Stomach (tissue), 9 donors: ENCODE data around the gene DDX51. TPM values are rescaled to one million over a fixed set of nuclear protein-coding genes. Genes with fewer than 3 reads are reported as not detected.

Experiments
- DNase-seq, 2 donors: peaks; one replicate each; pipeline versions ENCODE4 v3.0.0 to v3.0.0-alpha.2; 2013 to 2019
- H3K27ac ChIP-seq, 5 donors: fragments of 200-600 bp in 4 of 5; sonication (generic) in 4 of 5; one replicate each; pipeline ENCODE4 v1.5.1; 2013 to 2019; ENCODE audit warnings: mild to moderate bottlenecking in 1 of 5, moderate library complexity in 1 of 5
- H3K27me3 ChIP-seq, 3 donors: fragments of 200-600 bp; sonication (generic); one replicate each; pipeline ENCODE4 v1.5.1; 2017 to 2019; ENCODE audit warnings: mixed run types in 1 of 3
- H3K36me3 ChIP-seq, 4 donors: fragments of 200-600 bp; sonication (generic); 1 replicate in 3 of 4; 2 replicates in 1 of 4; pipeline ENCODE4 v1.5.1; 2016 to 2019
- H3K4me1 ChIP-seq, 4 donors: fragments of 200-600 bp; sonication (generic); one replicate each; pipeline ENCODE4 v1.5.1; 2016 to 2019
- H3K4me3 ChIP-seq, 4 donors: fragments of 200-600 bp; sonication (generic) in 3 of 4; one replicate each; pipeline ENCODE4 v1.5.1; 2016 to 2019; ENCODE audit warnings: mild to moderate bottlenecking in 1 of 4
- H3K9me3 ChIP-seq, 4 donors: fragments of 200-600 bp; sonication (generic); one replicate each; pipeline ENCODE4 v1.5.1; 2016 to 2019
- CTCF ChIP-seq, 7 experiments: fragments of 450-650 bp in 4 of 7; fragments of 200-600 bp in 3 of 7; sonication (generic) in 3 of 7; IDR thresholded peaks; one replicate each; pipeline ENCODE4 v1.5.1; 2016 to 2019; ENCODE audit warnings: antibody characterized with exemption in 7 of 7, control low read depth in 2 of 7, mild to moderate bottlenecking in 1 of 7
- EP300 ChIP-seq: sonication (generic); formaldehyde crosslinking; IDR thresholded peaks from one replicate; pipeline ENCODE4 v1.6.1; 2017; ENCODE audit warnings: antibody characterized with exemption
- POLR2A ChIP-seq, 4 donors: fragments of 450-650 bp; IDR thresholded peaks; one replicate each; pipeline ENCODE4 v1.6.1; 2016; ENCODE audit warnings: antibody characterized with exemption in 4 of 4, control low read depth in 2 of 4, mild to moderate bottlenecking in 1 of 4, moderate library complexity in 1 of 4
- POLR2AphosphoS5 ChIP-seq, 3 donors: sonication (generic); formaldehyde crosslinking; IDR thresholded peaks; one replicate each; pipeline ENCODE4 v1.6.1; 2016; ENCODE audit warnings: antibody characterized with exemption in 3 of 3
- WGBS, 5 donors: extraction: QIAGEN DNeasy Blood & Tissue Kit in 3 of 5; methylation state at CpG; one replicate each; pipeline versions ENCODE4 v1.1.5 to v1.1.7; 2013 to 2018; 5-methylcytosine and 5-hydroxymethylcytosine counted together
- intact Hi-C: fragments of 100-400 bp; cut with DNase I; formaldehyde crosslinking; loops from one replicate; pipeline ENCODE4 v1.15.1; 2023; ENCODE audit warnings: low total_unique reads
- polyA plus RNA-seq, 3 donors: library from polyadenylated mRNA; stranded (reverse); fragments of 200-250 nt; gene quantifications; one replicate each; pipeline ENCODE4 v1.2.3, GENCODE V29; 2013
- total RNA-seq, 5 donors: library from RNA; depleted of rRNA; stranded (reverse); fragments of >200 nt; gene quantifications; one replicate each; pipeline versions ENCODE4 v1.1.0 to v1.2.3, GENCODE V29; 2014 to 2016
- donor health status: healthy with polysubstance abuse.
- donor health status: Bipolar disorder and iron deficiency.
- donor health status: healthy.

The DDX51 gene
- total and polyA plus RNA-seq, 8 donors: 6.6 to 69.5 (median 13.2) TPM

- DNase-seq: no peak
- H3K36me3 ChIP-seq: peaks cover 25 to 66% (median 60%) of the 10 kb centered on the region in 4 donors
- intact Hi-C loops: no loop called here
Measured at GRCh38 chr12:132144810-132145168, 670 bp upstream of the DDX51 start.

GRCh38 chr12:132143336-132144071, 615 bp downstream of the DDX51 start:
- peak overlapping the region in 4 of 5 donors; percentile 60 to 95 (median 94) for H3K27ac ChIP-seq
- H3K4me1 ChIP-seq: peaks cover 19 to 48% (median 36%) of the 10 kb centered on the region in 4 donors
- no peak for TF ChIP-seq CTCF (IDR thresholded peaks at IDR 0.05)
- DNase-seq: no peak
- intact Hi-C loops: no loop called here
- WGBS, 5 donors: 1 to 4% (median 1%) methylated on average over 33 to 82 of the region's 82 CpGs
- H3K36me3 ChIP-seq: peaks cover 36 to 71% (median 68%) of the 10 kb centered on the region in 4 donors
- H3K27me3 ChIP-seq: no peaks in the 10 kb centered on the region
- peak overlapping the region; percentile 94 to 99 (median 99) for H3K4me3 ChIP-seq
- no peaks in the 10 kb centered on the region for H3K9me3 ChIP-seq

More at GRCh38 chr12:132144810-132145168, 670 bp upstream of the DDX51 start:
- Histone ChIP-seq H3K27me3 (no peaks in the 10 kb centered on the region), H3K9me3 (no peaks in the 10 kb centered on the region), H3K27ac (peak overlapping the region; percentile 85 to 95 (median 93)), H3K4me1 (peaks cover 19 to 48% (median 36%) of the 10 kb centered on the region in 4 donors), H3K4me3 (peak overlapping the region; percentile 94 to 99 (median 99))
- 1 to 3% (median 1%) methylated on average over 9 to 17 of the region's 17 CpGs for WGBS, 5 donors
- no peak for TF ChIP-seq POLR2AphosphoS5 (IDR thresholded peaks at IDR 0.05)
- TF ChIP-seq EP300: no peak
- TF ChIP-seq POLR2A (IDR thresholded peaks at IDR 0.05): no peak
- TF ChIP-seq CTCF (IDR thresholded peaks at IDR 0.05): no peak

GRCh38 chr12:132142679-132143335, 1.3 kb downstream of the DDX51 start:
- H3K4me3 ChIP-seq: peak overlapping the region; percentile 94 to 99 (median 99)
- no peak for DNase-seq
- peaks cover 36 to 71% (median 68%) of the 10 kb centered on the region in 4 donors for H3K36me3 ChIP-seq
- H3K9me3 ChIP-seq: no peaks in the 10 kb centered on the region
- WGBS, 5 donors: 59 to 72% (median 60%) methylated on average over 23 to 24 of the region's 24 CpGs
- intact Hi-C loops: no loop called here
- TF ChIP-seq POLR2A (IDR thresholded peaks at IDR 0.05) (no peak), EP300 (no peak), CTCF (IDR thresholded peaks at IDR 0.05) (no peak), POLR2AphosphoS5 (IDR thresholded peaks at IDR 0.05) (no peak)
- H3K27me3 ChIP-seq: no peaks in the 10 kb centered on the region
- H3K27ac ChIP-seq: peak overlapping the region in 2 of 5 donors; percentile 95
- H3K4me1 ChIP-seq: peaks cover 19 to 48% (median 36%) of the 10 kb centered on the region in 4 donors

GRCh38 chr12:132141976-132142678, 2.0 kb downstream of the DDX51 start:
- no peak for DNase-seq
- TF ChIP-seq CTCF (IDR thresholded peaks at IDR 0.05): no peak
- no peak for TF ChIP-seq POLR2AphosphoS5 (IDR thresholded peaks at IDR 0.05)
- no peak for TF ChIP-seq EP300
- TF ChIP-seq POLR2A (IDR thresholded peaks at IDR 0.05): no peak
- Histone ChIP-seq H3K4me1 (peaks cover 19 to 47% (median 36%) of the 10 kb centered on the region in 4 donors), H3K27me3 (no peaks in the 10 kb centered on the region), H3K27ac (no peak overlapping the region), H3K4me3 (no peak overlapping the region), H3K9me3 (no peaks in the 10 kb centered on the region), H3K36me3 (peaks cover 36 to 66% (median 63%) of the 10 kb centered on the region in 4 donors)
- WGBS, 5 donors: 91 to 95% (median 95%) methylated on average over 9 to 22 of the region's 22 CpGs
- intact Hi-C loops: no loop called here
